HG02678 (cell line): ENCODE measurements around the gene CYP27A1.

Source experiments
- ATAC-seq: cut with Tn5 transposase; IDR thresholded peaks from one replicate; pipeline ENCODE4 v1.9.1; 2021; ENCODE audit warnings: mild to moderate bottlenecking, moderate library complexity; ENCODE audit not compliant: unreplicated experiment

CYP27A1 gene

DNA sequence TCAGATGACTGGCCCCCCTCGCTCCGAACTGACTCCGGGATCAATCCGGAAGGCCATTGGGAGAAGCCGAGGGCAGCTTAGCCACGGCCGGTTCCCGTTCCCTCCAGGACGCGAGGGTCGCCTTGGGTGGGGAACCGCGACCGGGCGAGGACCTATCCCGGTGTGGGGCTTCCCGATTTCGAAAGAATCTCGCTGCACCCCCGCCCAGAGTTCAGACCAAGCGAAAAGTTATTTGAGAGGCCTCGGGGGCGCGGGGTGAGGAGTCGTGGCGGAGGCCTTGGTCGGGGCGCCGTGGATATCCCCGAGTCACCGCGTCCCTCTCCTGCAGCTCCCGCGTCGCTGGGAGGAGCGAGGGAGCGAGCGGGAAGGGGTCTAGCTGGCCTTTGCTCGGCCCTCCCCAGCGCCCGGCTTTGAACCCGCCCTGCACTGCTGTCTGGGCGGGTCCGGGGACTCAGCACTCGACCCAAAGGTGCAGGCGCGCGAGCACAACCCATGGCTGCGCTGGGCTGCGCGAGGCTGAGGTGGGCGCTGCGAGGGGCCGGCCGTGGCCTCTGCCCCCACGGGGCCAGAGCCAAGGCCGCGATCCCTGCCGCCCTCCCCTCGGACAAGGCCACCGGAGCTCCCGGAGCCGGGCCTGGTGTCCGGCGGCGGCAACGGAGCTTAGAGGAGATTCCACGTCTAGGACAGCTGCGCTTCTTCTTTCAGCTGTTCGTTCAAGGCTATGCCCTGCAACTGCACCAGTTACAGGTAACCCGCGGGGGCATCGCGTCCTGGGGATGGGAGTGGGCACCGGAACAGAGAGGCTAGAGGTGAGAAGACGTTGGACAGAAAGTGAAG lies at the start of gene CYP27A1:
CYP27A1 (plus strand) TSS at position 457 of the 837 bp plus-strand sequence; CDS start at position 493, 36 bp downstream.
- ATAC-seq = no peak

GRCh38 chr2:218732761-218733158 lies 49.2 kb upstream of the CYP27A1 start:
- no peak for ATAC-seq

- no peak for ATAC-seq
Observed at GRCh38 chr2:218733171-218734021, 48.6 kb upstream of the CYP27A1 start.

DNA sequence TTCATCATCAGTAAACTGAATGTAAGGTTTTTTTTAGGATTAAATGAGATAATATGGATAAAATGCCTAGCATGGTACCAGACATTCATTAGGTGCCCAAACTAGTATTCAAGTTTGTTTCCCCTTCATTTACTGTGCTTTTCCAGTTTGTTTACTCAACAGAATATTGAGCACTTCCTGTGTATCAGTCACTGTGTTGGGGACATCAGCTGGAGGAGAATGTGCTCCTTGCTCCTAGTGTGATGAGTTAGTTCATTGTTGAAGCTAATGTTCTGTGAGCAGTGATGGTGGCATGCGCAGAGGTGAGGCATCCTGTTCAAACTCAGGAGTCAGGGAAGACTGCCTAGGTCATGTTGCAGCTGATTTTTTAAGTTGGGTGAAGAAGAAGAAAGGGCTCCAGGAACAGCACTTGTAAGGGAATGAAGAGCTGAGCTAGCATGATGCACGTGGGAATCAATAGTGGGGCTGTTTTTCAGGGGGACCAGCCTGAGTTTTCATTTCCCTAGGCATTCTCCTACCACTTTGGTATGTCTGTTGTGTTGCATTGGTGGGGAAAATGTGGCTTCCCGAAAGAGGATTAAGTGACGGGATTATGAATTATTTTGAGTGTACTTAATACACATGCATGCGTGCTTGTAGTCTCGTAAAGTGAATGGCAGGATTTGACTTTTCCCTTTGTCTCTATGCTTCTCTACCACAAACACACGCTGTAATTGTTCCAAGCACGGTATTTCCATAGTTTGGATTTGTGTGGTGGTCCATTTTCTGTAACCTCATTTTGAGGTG lies 47.6 kb upstream of the CYP27A1 start:
- no peak for ATAC-seq

DNA sequence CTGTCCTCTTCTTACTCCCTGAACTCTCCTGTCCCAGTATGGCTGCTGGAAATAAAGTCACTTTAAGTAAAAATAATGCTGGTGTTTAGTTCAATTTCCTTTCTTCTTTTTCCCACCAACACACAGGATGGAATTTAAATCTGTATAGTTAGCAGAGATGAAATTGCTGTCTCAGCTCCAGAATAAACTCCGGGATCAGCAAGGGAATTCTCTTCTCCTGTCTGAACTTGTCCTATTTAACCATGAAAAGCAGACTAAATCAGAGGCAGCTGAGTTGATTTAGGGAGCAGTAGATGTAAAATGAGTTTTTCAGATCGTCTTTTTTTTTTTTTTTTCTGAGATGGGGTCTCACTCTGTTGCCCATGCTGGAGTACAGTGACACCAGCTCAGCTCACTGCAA lies 45.4 kb upstream of the CYP27A1 start:
- ATAC-seq = no peak

- peak; percentile 61 for ATAC-seq
Observed at GRCh38 chr2:218743068-218743467, 38.9 kb upstream of the CYP27A1 start.

DNA sequence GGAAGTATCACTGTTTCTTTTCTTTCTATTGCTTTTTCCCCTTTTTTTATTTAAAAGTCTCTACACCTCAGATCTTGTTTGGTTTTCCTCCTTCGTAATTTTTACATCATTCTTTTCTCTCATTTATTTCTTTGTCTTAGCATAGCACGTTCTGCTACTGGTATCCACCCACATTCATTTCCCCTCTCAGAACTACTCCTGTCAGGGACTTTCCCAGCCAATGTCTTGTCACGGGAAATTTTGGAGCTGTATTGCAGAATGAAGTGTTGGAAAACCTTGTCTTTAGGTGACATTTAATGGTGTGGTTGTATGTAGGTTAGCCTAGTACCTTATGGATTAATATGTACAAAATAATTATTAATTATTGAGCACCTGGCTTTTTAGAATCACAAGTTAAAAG lies 37.3 kb upstream of the CYP27A1 start:
- peak; percentile 45 for ATAC-seq

- ATAC-seq = no peak
Observed at GRCh38 chr2:218745160-218745558, 36.8 kb upstream of the CYP27A1 start.

DNA sequence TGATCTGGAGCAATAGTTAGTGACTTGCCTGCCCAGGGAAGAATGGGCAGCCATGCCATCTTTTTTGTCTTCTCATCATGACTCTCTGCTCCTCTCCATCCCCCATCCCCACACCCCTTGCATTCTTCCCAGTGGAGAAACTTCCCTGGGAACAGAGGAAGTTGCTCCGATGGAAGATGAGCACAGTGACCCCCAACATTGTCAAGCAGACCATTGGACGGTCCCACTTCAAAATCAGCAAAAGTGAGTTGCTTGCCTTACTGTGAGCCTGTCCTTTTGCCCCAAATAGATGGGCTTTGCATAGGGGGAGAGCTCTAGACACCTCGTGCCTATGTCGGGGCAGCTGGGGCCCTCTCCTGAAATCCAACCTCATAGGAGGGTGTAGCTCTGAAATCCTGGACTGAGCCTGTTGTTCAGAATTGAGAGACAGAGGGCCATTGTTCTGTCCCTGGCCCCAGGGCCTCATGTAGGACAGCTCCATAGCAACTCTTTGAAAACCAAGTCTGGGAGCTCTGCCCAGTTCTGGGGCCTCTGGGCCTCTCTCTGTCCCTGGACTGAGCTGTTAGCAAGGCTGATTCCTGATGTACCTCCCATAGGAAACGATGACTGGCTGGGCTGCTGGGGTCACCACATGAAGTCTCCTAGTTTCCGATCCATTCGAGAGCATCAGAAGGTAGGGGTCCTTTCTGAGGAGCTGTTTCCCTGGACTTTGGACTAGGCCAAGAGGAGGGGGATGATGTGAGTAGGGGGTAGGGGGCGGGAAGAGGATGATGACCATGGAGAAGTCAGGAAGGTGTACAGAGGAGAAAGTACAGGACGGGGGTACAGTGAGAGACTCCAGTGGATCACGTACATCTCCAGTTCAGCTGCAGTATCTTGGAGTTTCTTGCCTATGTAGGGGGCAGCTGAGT lies 36.1 kb upstream of the CYP27A1 start:
- no peak for ATAC-seq

GRCh38 chr2:218746470-218746795 lies 35.5 kb upstream of the CYP27A1 start:
- no peak for ATAC-seq

DNA sequence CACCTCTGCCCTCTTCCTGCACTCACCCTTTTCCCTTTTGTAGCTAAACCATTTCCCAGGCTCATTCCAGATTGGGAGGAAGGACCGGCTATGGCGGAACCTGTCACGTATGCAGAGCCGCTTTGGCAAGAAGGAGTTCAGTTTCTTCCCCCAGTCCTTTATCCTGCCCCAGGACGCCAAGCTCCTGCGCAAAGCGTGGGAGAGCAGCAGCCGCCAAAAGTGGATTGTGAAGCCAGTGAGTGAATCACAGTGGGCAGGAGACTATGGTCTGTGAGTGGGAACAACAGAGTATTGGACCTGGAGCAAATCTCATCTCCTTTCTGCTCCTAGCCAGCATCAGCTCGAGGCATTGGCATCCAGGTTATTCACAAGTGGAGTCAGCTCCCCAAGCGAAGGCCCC lies 35.0 kb upstream of the CYP27A1 start:
- ATAC-seq = no peak

- ATAC-seq = no peak
Observed at GRCh38 chr2:218748741-218749441, 33.1 kb upstream of the CYP27A1 start.

DNA sequence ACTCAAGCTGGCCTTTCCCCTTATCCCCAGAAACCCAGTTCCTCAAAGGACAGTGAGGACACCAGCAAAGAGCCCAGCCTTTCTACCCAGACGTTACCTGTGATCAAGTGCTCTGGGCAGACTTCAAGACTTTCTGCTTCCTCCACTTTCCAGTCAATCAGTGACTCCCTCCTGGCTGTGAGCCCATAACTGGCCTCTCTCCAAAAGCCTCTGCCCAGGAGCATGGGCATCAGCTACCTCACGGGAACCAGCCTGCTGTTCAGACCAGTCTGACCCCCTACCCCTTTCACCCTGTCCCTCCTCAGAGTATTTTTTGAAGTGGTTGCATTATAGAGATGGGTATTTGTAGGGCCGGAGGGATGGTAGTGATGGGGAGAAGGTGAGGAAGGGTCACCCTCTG lies 27.7 kb upstream of the CYP27A1 start:
- no peak for ATAC-seq

DNA sequence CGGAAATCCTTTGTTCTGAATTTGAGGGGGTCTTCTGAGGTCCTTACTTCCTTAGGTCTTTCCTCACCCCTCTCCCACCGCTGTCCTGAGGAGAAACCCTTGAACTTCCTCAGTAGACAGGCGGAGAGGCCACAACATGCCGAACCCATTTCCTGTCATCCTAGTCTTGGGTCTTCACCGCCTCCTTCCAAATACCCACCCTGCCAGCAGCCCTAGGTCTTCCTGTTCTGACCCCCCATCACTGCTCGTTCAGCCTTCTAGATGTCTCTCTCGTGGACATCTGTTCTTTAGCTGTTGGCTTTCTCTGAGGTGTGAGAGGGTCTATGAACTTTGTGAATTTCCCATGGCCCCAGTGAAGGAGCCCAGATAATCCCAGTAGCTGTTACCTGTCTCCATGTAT lies 27.2 kb upstream of the CYP27A1 start:
- no peak for ATAC-seq

GRCh38 chr2:218755198-218755566 lies 26.8 kb upstream of the CYP27A1 start:
- no peak for ATAC-seq

GRCh38 chr2:218755567-218756404 lies 26.2 kb upstream of the CYP27A1 start:
- ATAC-seq = no peak

GRCh38 chr2:218756599-218757377 lies 25.2 kb upstream of the CYP27A1 start:
- ATAC-seq = no peak

DNA sequence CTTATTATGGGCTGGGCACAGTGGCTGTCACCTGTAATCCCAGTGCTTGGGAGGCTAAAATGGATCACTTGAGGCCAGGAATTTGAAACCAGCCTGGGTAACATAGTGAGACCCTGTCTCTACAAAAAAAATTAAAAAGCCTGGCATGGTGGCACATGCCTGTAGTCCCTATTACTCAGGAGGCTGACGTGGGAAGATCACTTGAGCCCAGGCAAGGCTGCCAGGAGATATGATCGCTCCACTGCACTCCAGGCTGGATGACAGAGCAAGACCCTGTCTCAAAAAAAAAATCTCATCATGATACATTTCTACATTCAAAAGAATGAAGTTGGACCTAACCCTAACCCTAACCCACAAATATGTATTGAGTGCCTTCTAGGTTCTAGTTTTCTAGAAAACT lies 20.2 kb upstream of the CYP27A1 start:
- ATAC-seq = no peak
